GM10266 (cell line): ENCODE results near the gene RBM38.

ENCODE experiments used
- DNase-seq: peaks from one replicate; pipeline ENCODE4 v3.0.0; 2012; ENCODE audit errors: extremely low spot score
- CTCF ChIP-seq: IDR thresholded peaks from 2 replicates; pipeline ENCODE4 v1.5.1; 2012; ENCODE audit warnings: mild to moderate bottlenecking, low read depth; ENCODE audit not compliant: control insufficient read depth, insufficient read depth; ENCODE audit errors: missing control alignments

RBM38 gene

DNA sequence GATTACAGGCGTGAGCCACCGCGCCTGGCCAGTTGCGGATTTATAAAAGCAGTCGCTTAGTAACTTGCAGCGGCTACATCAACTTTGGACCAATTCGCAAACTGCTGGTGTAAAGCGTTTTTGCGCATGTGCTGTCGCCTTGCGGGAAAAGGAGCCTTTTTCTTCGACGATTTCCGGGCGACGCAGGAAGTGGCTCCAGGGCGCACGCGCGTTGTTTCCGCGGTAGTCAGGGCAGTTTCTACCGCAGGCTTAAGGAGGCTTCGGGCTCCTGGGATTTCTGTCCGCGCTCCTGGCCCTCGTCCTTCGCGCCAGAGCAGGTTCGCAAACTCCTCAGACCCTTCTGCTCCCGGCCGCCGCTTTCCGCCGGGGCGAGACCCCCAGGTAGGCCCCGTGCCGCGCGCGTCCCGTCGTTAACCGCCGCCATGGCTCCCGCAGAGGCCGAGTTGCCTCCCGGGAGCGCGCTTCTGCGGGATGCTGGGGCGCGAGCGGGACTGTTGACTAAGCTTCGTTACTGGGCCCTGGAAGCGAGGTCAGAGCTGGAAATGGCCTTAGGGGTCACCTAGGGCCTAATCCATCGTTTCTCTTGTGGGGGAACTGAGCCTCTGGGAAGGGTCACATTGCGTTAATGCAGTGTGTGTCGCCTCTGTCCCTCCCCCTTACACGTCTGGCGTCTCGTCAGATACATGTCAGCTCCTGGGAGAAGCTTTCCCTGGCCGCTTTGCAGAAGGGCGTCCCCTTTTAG, 40.0 kb upstream of the RBM38 start, which contains the start of gene RAE1:
Gene RAE1 (plus strand): TSS at position 214 of the 742 bp plus-strand sequence. CDS start 2,784 bp downstream, outside the sequence.
- TF ChIP-seq CTCF: no peak
- peak; percentile 90 for DNase-seq

DNA sequence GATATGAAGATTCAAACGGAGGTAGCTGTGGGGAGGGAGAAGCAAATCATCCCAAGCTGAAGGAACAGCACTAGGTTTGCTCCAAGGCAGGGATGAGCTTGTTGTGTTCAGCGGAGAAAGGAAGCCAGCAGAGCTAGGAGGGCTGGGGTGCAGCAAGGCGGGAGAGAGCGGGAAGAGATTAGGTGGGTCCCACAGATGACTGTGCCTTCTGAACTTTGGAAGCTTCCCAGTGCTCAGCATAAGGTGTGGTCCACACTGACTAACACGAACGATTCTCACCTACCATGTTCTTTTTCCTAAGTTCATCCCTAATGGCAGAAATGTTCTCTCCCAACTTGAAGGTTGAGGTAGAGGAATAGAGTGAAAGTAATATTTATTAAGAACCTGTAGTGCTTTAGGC, 38.9 kb upstream of the RBM38 start:
- TF ChIP-seq CTCF: no peak
- no peak for DNase-seq

DNA sequence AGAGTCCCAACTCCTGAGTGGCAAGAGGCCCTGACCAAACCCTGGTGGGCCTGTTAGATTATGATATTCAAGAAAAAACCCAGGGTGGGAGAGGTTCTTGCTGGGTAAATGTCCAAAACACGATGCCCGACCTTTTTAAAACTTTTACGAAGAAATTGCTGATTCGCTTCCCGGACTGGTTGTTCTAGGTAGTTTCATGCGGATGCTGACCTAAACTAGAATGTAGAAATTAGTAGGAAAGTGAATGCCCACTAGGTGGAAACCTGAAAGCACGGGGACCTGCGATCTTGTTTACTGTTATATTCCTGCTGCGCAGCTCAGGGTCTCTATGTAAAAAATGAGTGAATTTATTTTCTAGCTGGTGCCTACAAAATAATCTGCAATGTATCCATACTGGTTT, 37.8 kb upstream of the RBM38 start:
- TF ChIP-seq CTCF: no peak

DNA sequence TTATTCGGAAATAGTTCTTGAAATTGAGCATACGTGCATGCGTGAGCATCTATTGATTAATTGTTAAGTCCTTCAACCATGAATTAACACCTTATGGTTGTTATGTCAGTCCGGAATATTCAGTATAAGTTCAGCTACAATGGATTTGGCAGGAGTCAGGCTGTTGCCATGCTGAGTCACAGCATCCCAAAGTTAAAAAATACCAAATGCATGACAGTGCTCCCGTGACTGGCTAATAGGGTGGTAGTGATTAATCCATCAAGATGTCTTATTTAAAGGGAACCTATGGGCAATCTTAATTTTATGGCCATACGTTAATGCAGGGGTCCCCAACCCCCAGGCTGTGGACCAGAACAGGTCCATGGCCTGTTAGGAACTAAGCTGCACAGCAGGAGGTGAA, 29.7 kb upstream of the RBM38 start:
- no peak for DNase-seq
- TF ChIP-seq CTCF: no peak

More for the DNA sequence above, 37.8 kb upstream of the RBM38 start:
- no peak for DNase-seq

GRCh38 chr20:57364451-57364850, 26.7 kb upstream of the RBM38 start:
- TF ChIP-seq CTCF: no peak

DNA sequence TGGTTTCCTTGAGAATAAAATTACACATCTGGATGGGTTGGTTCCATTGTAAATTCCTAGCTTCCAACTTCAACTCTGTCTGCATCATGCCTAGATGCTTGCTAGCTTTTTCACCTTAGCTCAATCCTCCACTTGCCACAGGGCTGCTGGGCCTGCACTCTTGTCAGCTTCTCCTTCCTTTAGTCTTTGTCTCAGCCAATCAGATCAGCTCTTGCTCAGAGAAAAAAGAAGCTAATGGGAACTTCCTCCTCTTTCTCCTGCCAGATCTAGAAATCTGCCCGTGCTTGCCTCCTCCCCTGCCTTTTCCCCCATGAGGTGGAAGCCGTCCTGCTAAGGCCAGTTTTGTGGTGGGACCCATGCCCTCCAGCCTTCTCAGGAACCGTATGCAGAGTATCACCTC, 21.6 kb upstream of the RBM38 start:
- no peak for TF ChIP-seq CTCF

More at GRCh38 chr20:57364451-57364850, 26.7 kb upstream of the RBM38 start:
- DNase-seq: no peak

DNA sequence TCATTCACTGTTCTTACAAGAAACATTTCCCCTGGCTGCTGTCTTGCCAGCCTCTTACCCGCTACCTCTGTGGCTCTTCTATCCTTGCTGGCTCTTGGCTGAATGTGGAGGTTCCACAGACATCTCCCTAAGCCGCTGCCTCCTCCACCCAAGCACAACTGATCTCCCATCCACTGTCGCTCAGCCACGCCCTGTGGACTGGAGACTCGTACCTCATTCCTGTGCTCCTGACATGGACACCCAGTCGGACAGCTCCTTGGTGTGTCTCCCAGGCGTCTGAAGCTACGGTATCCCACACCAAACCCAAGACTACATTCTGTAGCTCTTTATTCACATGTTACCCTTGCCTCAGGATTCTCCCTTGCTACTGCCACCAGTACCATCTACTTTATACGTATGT, 20.9 kb upstream of the RBM38 start:
- no peak for DNase-seq
- no peak for TF ChIP-seq CTCF

More for the DNA sequence above, 21.6 kb upstream of the RBM38 start:
- no peak for DNase-seq
